Natural killer cell treated with Interleukin-12 subunit alpha and Interleukin-12 subunit beta and Interleukin-15 and Interleukin-18, amount 100 ng/mL, for 72 hours (primary cell): ENCODE results near the gene CTDP1. TPM values are rescaled to one million over a fixed set of nuclear protein-coding genes. Genes with fewer than 3 reads are reported as not detected.

ENCODE experiments used
- ATAC-seq, 2 donors: fragments of 150-1000 bp; cut with Tn5 transposase in 1 of 2; sonication (Bioruptor Pico), chemical (Tn5 transposase) in 1 of 2; 2 replicates each; pipeline ENCODE4 v1.10.0; 2021
- DNase-seq: peaks from one replicate; pipeline ENCODE4 v3.0.0; 2022; ENCODE audit warnings: low spot score
- H3K27ac Mint-ChIP-seq, 2 donors: 1 replicate in 1 of 2; 2 replicates in 1 of 2; pipeline ENCODE4 v1.8.0; 2022; ENCODE audit warnings: mixed read lengths in 2 of 2, mild to moderate bottlenecking in 1 of 2, moderate library complexity in 1 of 2
- H3K27me3 Mint-ChIP-seq, 2 donors: 1 replicate in 1 of 2; 2 replicates in 1 of 2; pipeline ENCODE4 v1.8.0; 2022; ENCODE audit warnings: mixed read lengths in 2 of 2
- H3K36me3 Mint-ChIP-seq: one replicate; pipeline ENCODE4 v1.8.0; 2022; ENCODE audit warnings: mixed read lengths
- H3K4me1 Mint-ChIP-seq, 2 donors: 1 replicate in 1 of 2; 2 replicates in 1 of 2; pipeline ENCODE4 v1.8.0; 2022; ENCODE audit warnings: low read depth in 2 of 2, mixed read lengths in 2 of 2, mild to moderate bottlenecking in 1 of 2
- H3K4me3 Mint-ChIP-seq: one replicate; pipeline ENCODE4 v1.8.0; 2022; ENCODE audit warnings: mixed read lengths
- H3K9me3 Mint-ChIP-seq: 2 replicates; pipeline ENCODE4 v1.8.0; 2022; ENCODE audit warnings: mixed read lengths
- total RNA-seq, 2 donors: library from RNA; stranded (reverse); gene quantifications; one replicate each; pipeline ENCODE4 v1.2.3, GENCODE V29; 2022

The CTDP1 gene
- total RNA-seq, 2 donors from 2014 or later, result 36.6 to 45.3 TPM

DNA sequence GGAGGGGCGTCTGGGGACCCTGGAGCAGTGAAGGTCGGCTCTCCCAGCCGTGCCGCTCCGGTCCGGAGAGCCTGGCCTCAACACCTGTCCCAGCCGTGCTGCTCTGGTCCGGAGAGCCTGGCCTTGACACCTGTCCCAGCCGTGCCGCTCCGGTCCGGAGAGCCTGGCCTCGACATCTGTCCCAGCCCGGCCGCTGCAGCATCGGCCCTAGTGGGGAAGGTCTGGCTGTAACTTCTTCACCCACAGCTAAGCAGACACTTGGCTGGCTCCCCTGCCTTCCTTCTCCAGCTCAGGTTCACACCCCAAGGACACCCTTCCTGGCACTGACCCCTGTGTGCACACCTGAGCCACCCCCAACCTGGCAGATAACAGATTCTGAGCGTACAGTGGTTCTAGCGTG is 122.7 kb downstream of the CTDP1 start:
- no peak overlapping the region for H3K27ac Mint-ChIP-seq
- no peak overlapping the region for H3K4me3 Mint-ChIP-seq
- no peaks in the 10 kb centered on the region for H3K9me3 Mint-ChIP-seq
- H3K27me3 Mint-ChIP-seq, result peaks cover 14 to 17% of the 10 kb centered on the region in 2 donors
- no peak for DNase-seq
- no peak for ATAC-seq
- peaks cover 4% of the 10 kb centered on the region for H3K36me3 Mint-ChIP-seq
- peaks cover 3 to 7% of the 10 kb centered on the region in 2 donors for H3K4me1 Mint-ChIP-seq

DNA sequence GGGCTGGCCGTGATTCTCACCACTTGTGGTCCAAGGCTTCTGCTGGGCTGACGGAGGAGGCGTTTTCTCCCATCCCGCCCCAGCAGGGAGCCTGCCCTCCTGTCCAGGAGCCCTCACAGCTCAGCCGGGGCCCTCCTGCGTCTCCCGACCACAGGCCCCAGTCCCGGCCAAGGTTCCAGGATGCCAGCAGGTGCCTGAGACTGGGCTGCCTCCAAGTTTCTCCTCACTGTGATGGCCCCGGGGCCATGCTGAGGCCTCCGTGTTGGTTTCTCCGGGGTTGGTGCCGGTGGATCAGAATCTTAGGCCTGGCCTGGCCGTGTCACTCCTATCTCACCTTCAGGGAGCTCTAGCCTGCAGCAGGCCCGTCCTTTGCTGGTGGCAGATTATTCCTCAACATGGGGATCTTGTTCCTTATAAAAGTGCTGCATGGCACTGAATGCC is 124.0 kb downstream of the CTDP1 start:
- H3K27me3 Mint-ChIP-seq, result peaks cover 11 to 12% of the 10 kb centered on the region in 2 donors
- no peaks in the 10 kb centered on the region for H3K36me3 Mint-ChIP-seq
- no peak for ATAC-seq
- no peak for DNase-seq
- no peak overlapping the region for H3K27ac Mint-ChIP-seq
- no peaks in the 10 kb centered on the region for H3K9me3 Mint-ChIP-seq
- H3K4me3 Mint-ChIP-seq, result no peak overlapping the region
- H3K4me1 Mint-ChIP-seq, result peaks cover 0 to 5% of the 10 kb centered on the region in 2 donors

Other genes starting within 250 kb of the CTDP1 start
- not detected for gene KCNG2, start 118.1 kb downstream of the CTDP1 start, total RNA-seq